ENCODE results near the gene PDLIM1. TPM values are rescaled to one million over a fixed set of nuclear protein-coding genes. Genes with fewer than 3 reads are reported as not detected.
A peak's percentile ranks its signal among the peaks of the same experiment; 100 is the strongest.

The PDLIM1 gene
- polyA plus RNA-seq, 3 donors = 1.9 to 5.2 (median 4.8) TPM

GRCh38 chr10:95335933-95336699, 45.3 kb upstream of the PDLIM1 start:
- no peak for TF ChIP-seq CTCF (IDR thresholded peaks at IDR 0.05)
- H3K9me3 ChIP-seq (replicated peaks in 1 of 2; ENCODE audit: control insufficient read depth in 1 of 2, insufficient read depth in 1 of 2, low read length in 2 of 2) = no peaks in the 10 kb centered on the region
- no peak overlapping the region for H3K27ac ChIP-seq (ENCODE audit: low read depth in 1 of 2, low read length in 2 of 2)
- H4K20me1 ChIP-seq (ENCODE audit: insufficient read depth, low read length) = no peaks in the 10 kb centered on the region
- H3K36me3 ChIP-seq (replicated peaks in 1 of 2; ENCODE audit: control insufficient read depth in 1 of 2, insufficient read depth in 2 of 2, low read length in 2 of 2) = no peaks in the 10 kb centered on the region
- no peak overlapping the region for H3K9ac ChIP-seq (ENCODE audit: insufficient read depth, low read length, poor library complexity, severe bottlenecking)
- Mint-ChIP-seq H3K4me1 (no peaks in the 10 kb centered on the region), H3K27ac (peak overlapping the region in 1 of 7 donors; percentile 71), H3K9me3 (no peaks in the 10 kb centered on the region), H3K36me3 (no peaks in the 10 kb centered on the region), H3K4me3 (no peak overlapping the region), H3K27me3 (ENCODE audit: low read depth in 3 of 3) (peaks cover 0 to 3% (median 2%) of the 10 kb centered on the region in 3 donors)
- DNase-seq = no peak
- intact Hi-C loops (cut with micrococcal nuclease) = no loop called here
- H3K4me3 ChIP-seq (replicated peaks in 1 of 3; ENCODE audit: low read depth in 2 of 3, low read length in 3 of 3) = no peak overlapping the region
- no peaks in the 10 kb centered on the region for H3K27me3 ChIP-seq (ENCODE audit: control insufficient read depth in 2 of 2, insufficient read depth in 2 of 2, low read length in 2 of 2)
- H3K79me2 ChIP-seq (ENCODE audit: insufficient read depth, low read length) = no peaks in the 10 kb centered on the region
- H3K4me2 ChIP-seq (replicated peaks; ENCODE audit: extremely low read depth, low read length, poor library complexity, severe bottlenecking) = no peak overlapping the region
- WGBS (ENCODE audit: insufficient coverage) = 88% methylated on average over 15 of the region's 19 CpGs
- no peak overlapping the region for H2AFZ ChIP-seq (ENCODE audit: insufficient read depth, low read depth, low read length, poor library complexity, severe bottlenecking)
- H3K4me1 ChIP-seq (ENCODE audit: control insufficient read depth in 1 of 2, insufficient read depth in 2 of 2, low read length in 2 of 2) = no peaks in the 10 kb centered on the region

GRCh38 chr10:95334805-95335144, 44.0 kb upstream of the PDLIM1 start:
- no peak for TF ChIP-seq CTCF (IDR thresholded peaks at IDR 0.05)
- Histone ChIP-seq H2AFZ (ENCODE audit: insufficient read depth, low read depth, low read length, poor library complexity, severe bottlenecking) (no peak overlapping the region), H3K4me1 (ENCODE audit: control insufficient read depth in 1 of 2, insufficient read depth in 2 of 2, low read length in 2 of 2) (no peaks in the 10 kb centered on the region), H3K79me2 (ENCODE audit: insufficient read depth, low read length) (no peaks in the 10 kb centered on the region), H4K20me1 (ENCODE audit: insufficient read depth, low read length) (no peaks in the 10 kb centered on the region), H3K9ac (ENCODE audit: insufficient read depth, low read length, poor library complexity, severe bottlenecking) (no peak overlapping the region), H3K36me3 (replicated peaks in 1 of 2; ENCODE audit: control insufficient read depth in 1 of 2, insufficient read depth in 2 of 2, low read length in 2 of 2) (no peaks in the 10 kb centered on the region), H3K27ac (ENCODE audit: low read depth in 1 of 2, low read length in 2 of 2) (no peak overlapping the region), H3K4me2 (replicated peaks; ENCODE audit: extremely low read depth, low read length, poor library complexity, severe bottlenecking) (no peak overlapping the region), H3K9me3 (replicated peaks in 1 of 2; ENCODE audit: control insufficient read depth in 1 of 2, insufficient read depth in 1 of 2, low read length in 2 of 2) (no peaks in the 10 kb centered on the region), H3K27me3 (ENCODE audit: control insufficient read depth in 2 of 2, insufficient read depth in 2 of 2, low read length in 2 of 2) (no peaks in the 10 kb centered on the region), H3K4me3 (replicated peaks in 1 of 3; ENCODE audit: low read depth in 2 of 3, low read length in 3 of 3) (no peak overlapping the region)
- intact Hi-C loops (cut with micrococcal nuclease) = no loop called here
- no peak for DNase-seq
- Mint-ChIP-seq H3K4me3 (no peak overlapping the region), H3K9me3 (no peaks in the 10 kb centered on the region), H3K27me3 (ENCODE audit: low read depth in 3 of 3) (peaks cover 0 to 4% (median 3%) of the 10 kb centered on the region in 3 donors), H3K27ac (no peak overlapping the region), H3K4me1 (no peaks in the 10 kb centered on the region), H3K36me3 (no peaks in the 10 kb centered on the region)
- WGBS (ENCODE audit: insufficient coverage) = 100% methylated on average over 1 of the region's 3 CpGs

All from CD14-positive monocyte (primary cell).